Measurements from ENCODE around the gene SERINC5. TPM values are rescaled to one million over a fixed set of nuclear protein-coding genes. Genes with fewer than 3 reads are reported as not detected.

The SERINC5 gene
- total RNA-seq, 4 donors from 2014 or later, result 6.5 to 9.3 (median 8.8) TPM

GRCh38 chr5:80192507-80193241 lies 63.2 kb downstream of the SERINC5 start:
- Histone ChIP-seq H3K27me3 (no peaks in the 10 kb centered on the region), H3K27ac (peak overlapping the region; percentile 40 to 76 (median 70)), H3K36me3 (no peaks in the 10 kb centered on the region), H3K9me3 (no peaks in the 10 kb centered on the region), H3K4me3 (no peak overlapping the region), H3K4me1 (peaks cover 10 to 55% (median 36%) of the 10 kb centered on the region in 3 donors)
- peak; percentile 68 for ATAC-seq
- TF ChIP-seq EP300 (IDR thresholded peaks at IDR 0.05) (no peak), POLR2AphosphoS5 (IDR thresholded peaks at IDR 0.05) (peak; percentile 15), POLR2A (IDR thresholded peaks at IDR 0.05) (no peak)
- TF ChIP-seq, protein P1, sequence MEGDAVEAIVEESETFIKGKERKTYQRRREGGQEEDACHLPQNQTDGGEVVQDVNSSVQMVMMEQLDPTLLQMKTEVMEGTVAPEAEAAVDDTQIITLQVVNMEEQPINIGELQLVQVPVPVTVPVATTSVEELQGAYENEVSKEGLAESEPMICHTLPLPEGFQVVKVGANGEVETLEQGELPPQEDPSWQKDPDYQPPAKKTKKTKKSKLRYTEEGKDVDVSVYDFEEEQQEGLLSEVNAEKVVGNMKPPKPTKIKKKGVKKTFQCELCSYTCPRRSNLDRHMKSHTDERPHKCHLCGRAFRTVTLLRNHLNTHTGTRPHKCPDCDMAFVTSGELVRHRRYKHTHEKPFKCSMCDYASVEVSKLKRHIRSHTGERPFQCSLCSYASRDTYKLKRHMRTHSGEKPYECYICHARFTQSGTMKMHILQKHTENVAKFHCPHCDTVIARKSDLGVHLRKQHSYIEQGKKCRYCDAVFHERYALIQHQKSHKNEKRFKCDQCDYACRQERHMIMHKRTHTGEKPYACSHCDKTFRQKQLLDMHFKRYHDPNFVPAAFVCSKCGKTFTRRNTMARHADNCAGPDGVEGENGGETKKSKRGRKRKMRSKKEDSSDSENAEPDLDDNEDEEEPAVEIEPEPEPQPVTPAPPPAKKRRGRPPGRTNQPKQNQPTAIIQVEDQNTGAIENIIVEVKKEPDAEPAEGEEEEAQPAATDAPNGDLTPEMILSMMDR (IDR thresholded peaks at IDR 0.05), result no peak
- 17 to 21% methylated on average over 10 to 11 of the region's 11 CpGs for WGBS, 2 donors (ENCODE audit: low coverage in 1 of 2)

GRCh38 chr5:80191991-80192398 lies 63.9 kb downstream of the SERINC5 start:
- WGBS, 2 donors (ENCODE audit: low coverage in 1 of 2), result 57 to 62% methylated on average over 2 to 4 of the region's 4 CpGs
- H3K4me1 ChIP-seq, result peaks cover 10 to 61% (median 39%) of the 10 kb centered on the region in 3 donors

DNA sequence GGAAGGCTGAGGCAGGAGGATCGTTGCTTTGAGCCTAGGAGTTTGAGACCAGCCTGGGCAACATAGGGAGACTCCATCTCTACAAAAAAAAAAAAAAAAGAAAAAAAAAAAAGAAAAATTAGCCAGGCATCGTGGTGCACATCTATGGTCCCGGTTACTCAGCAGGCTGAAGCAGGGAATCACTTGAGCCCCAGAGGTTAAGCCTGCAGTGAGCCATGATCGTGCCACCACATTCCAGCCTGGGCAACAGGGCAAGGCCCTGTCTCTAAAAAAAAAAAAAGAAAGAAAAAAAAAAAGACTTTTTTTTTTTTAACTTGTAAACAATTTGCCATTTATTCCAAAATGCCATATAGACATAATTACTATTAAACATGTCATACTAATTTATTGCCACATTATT lies 64.5 kb downstream of the SERINC5 start:
- H3K27me3 ChIP-seq, result no peaks in the 10 kb centered on the region
- TF ChIP-seq, protein P1 (IDR thresholded peaks at IDR 0.05), result no peak
- TF ChIP-seq EP300 (IDR thresholded peaks at IDR 0.05) (no peak), POLR2AphosphoS5 (IDR thresholded peaks at IDR 0.05) (no peak), POLR2A (IDR thresholded peaks at IDR 0.05) (no peak)
- H3K4me1 ChIP-seq, result peaks cover 10 to 61% (median 39%) of the 10 kb centered on the region in 3 donors
- no peak for ATAC-seq
- 38 to 49% methylated on average over 3 of the region's 4 CpGs for WGBS, 2 donors (ENCODE audit: low coverage in 1 of 2)
- peak overlapping the region in 2 of 4 donors; percentile 69 to 72 for H3K27ac ChIP-seq
- no peak overlapping the region for H3K4me3 ChIP-seq
- no peaks in the 10 kb centered on the region for H3K9me3 ChIP-seq
- no peaks in the 10 kb centered on the region for H3K36me3 ChIP-seq

More at GRCh38 chr5:80191991-80192398, 63.9 kb downstream of the SERINC5 start:
- no peak overlapping the region for H3K4me3 ChIP-seq
- peak overlapping the region in 3 of 4 donors; percentile 69 to 76 (median 72) for H3K27ac ChIP-seq
- H3K36me3 ChIP-seq, result no peaks in the 10 kb centered on the region
- no peaks in the 10 kb centered on the region for H3K9me3 ChIP-seq
- TF ChIP-seq EP300 (IDR thresholded peaks at IDR 0.05), result no peak
- TF ChIP-seq, protein P1 (IDR thresholded peaks at IDR 0.05), result no peak
- no peak for ATAC-seq
- H3K27me3 ChIP-seq, result no peaks in the 10 kb centered on the region

DNA sequence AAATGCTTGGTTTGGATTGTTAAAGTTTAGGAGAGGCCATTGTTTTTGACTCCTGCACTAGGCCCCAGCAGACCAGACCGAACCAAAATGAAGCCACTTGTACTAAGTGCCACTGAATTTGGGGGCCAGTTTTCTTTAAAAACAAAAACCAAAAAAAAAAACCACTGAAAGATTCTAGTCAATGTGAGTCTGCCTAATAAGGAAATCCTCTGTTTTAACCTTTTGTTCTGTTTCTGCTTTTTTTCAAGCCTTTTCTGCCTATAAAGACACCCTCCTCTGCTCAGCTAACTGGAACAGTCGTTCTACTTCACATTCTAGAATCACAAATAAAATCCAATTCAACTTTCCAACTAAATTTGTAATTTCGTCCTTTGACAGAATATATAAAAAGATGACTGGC lies 64.9 kb downstream of the SERINC5 start:
- no peaks in the 10 kb centered on the region for H3K9me3 ChIP-seq
- H3K4me1 ChIP-seq, result peaks cover 10 to 58% (median 39%) of the 10 kb centered on the region in 3 donors
- WGBS, 2 donors (ENCODE audit: low coverage in 1 of 2), result 42 to 86% methylated on average over 1 to 3 of the region's 3 CpGs
- H3K27ac ChIP-seq, result peak overlapping the region in 2 of 4 donors; percentile 69 to 72
- no peak overlapping the region for H3K4me3 ChIP-seq
- no peaks in the 10 kb centered on the region for H3K27me3 ChIP-seq
- TF ChIP-seq, protein P1 (IDR thresholded peaks at IDR 0.05), result no peak
- TF ChIP-seq POLR2A (IDR thresholded peaks at IDR 0.05) (no peak), EP300 (IDR thresholded peaks at IDR 0.05) (no peak), POLR2AphosphoS5 (IDR thresholded peaks at IDR 0.05) (no peak)
- no peak for ATAC-seq
- H3K36me3 ChIP-seq, result no peaks in the 10 kb centered on the region

DNA sequence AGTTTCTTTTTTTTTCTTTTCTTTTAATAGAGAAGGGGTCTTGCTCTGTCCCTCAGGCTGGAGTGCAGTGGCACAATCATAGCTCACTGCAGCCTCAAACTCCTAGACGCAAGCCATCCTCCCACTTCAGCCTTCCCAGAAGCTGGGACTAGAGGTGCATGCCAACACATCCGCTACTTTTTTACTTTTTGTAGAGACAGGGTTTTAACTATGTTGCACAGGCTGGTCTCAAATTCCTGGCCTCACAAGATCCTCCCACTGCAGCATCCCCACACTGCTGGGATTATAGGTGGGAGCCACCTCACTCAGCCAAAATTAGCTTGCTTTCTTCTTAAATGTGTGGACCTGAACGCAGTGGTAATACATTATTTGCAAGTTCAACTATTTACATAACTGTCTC lies 66.1 kb downstream of the SERINC5 start:
- H3K4me1 ChIP-seq, result peaks cover 10 to 46% (median 29%) of the 10 kb centered on the region in 3 donors
- H3K9me3 ChIP-seq, result no peaks in the 10 kb centered on the region
- H3K4me3 ChIP-seq, result no peak overlapping the region
- TF ChIP-seq POLR2AphosphoS5 (IDR thresholded peaks at IDR 0.05), result no peak
- TF ChIP-seq, protein P1 (IDR thresholded peaks at IDR 0.05), result no peak
- WGBS, 2 donors (ENCODE audit: low coverage in 1 of 2), result 82 to 87% methylated on average over 2 to 3 of the region's 3 CpGs
- H3K27ac ChIP-seq, result peak overlapping the region in 1 of 4 donors; percentile 20
- H3K36me3 ChIP-seq, result no peaks in the 10 kb centered on the region
- no peaks in the 10 kb centered on the region for H3K27me3 ChIP-seq
- ATAC-seq, result no peak

Data from gastroesophageal sphincter (tissue), 4 donors.